H1 (cell line): ENCODE results near the gene MBLAC1. TPM values are rescaled to one million over a fixed set of nuclear protein-coding genes. Genes with fewer than 3 reads are reported as not detected.

Source experiments
- CHD7 ChIP-seq: fragments of 300-600 bp; sonication (generic); IDR thresholded peaks from 2 replicates; pipeline ENCODE4 v1.7.1; 2012; ENCODE audit warnings: low read length, moderate library complexity, mild to moderate bottlenecking, inconsistent platforms; ENCODE audit not compliant: insufficient replicate concordance
- CREB1 ChIP-seq: IDR thresholded peaks from 2 replicates; pipeline ENCODE4 v1.6.1; 2012; ENCODE audit warnings: inconsistent platforms
- MAX ChIP-seq: IDR thresholded peaks from 2 replicates; pipeline ENCODE4 v1.6.1; 2012; ENCODE audit warnings: inconsistent platforms
- TAF7 ChIP-seq: optimal IDR thresholded peaks from 2 replicates; pipeline ENCODE3; 2011; ENCODE audit warnings: low read depth, mild to moderate bottlenecking, inconsistent platforms, low read length, moderate library complexity, borderline replicate concordance
- polyA plus RNA-seq, 7 experiments: library from polyadenylated mRNA; depleted of rRNA in 3 of 7; stranded (reverse) in 5 of 7; unstranded in 2 of 7; fragments of >200 nt in 5 of 7; fragments of 200-250 nt in 2 of 7; gene quantifications; 1 replicate in 5 of 7; 2 replicates in 1 of 7; 4 replicates in 1 of 7; pipeline versions ENCODE4 v1.2.1 to v1.2.3, GENCODE V29; 2011 to 2013; ENCODE audit warnings: missing spikeins in 2 of 7, mixed read lengths in 2 of 7
- total RNA-seq: library from RNA; stranded (reverse); fragmentation: NEBNext Ultra II Directional; extraction: Animal tissue kit (Norgen Biotek cat#: 25700); gene quantifications from 2 replicates; pipeline ENCODE4 v1.2.1, GENCODE V29; 2021

Gene MBLAC1
- total and polyA plus RNA-seq, 2 of the 8 experiments (the other 6 are each of a cell fraction or from before 2014, with no cell fraction given) = 1.00 to 1.7 TPM

- no peak for TF ChIP-seq CHD7
- TF ChIP-seq CREB1 = no peak
- no peak for TF ChIP-seq MAX
- TF ChIP-seq TAF7 = no peak
Measured at GRCh38 chr7:100152404-100152803, 25.6 kb downstream of the MBLAC1 start (continued).
